Keratinocyte (primary cell): ENCODE data around the gene LMO3. TPM values are rescaled to one million over a fixed set of nuclear protein-coding genes. Genes with fewer than 3 reads are reported as not detected.

ENCODE experiments used
- DNase-seq: peaks from one replicate; pipeline ENCODE4 v3.0.0-alpha.2; 2011; ENCODE audit warnings: low read depth, missing footprints, low spot score
- FAIRE-seq: peaks from 2 replicates; lab custom pipeline; 2011; peaks lifted over from hg19 to GRCh38; lab: Jason Lieb, UNC
- H2AFZ ChIP-seq: 2 replicates; pipeline ENCODE4 v1.6.0; 2012; ENCODE audit warnings: low read length, control low read depth, inconsistent platforms; ENCODE audit not compliant: control insufficient read depth
- H3K27ac ChIP-seq: 2 replicates; pipeline ENCODE4 v1.5.1; 2011; ENCODE audit warnings: low read length; ENCODE audit not compliant: control insufficient read depth, insufficient read depth
- H3K27me3 ChIP-seq: 3 replicates; pipeline ENCODE4 v1.6.0; 2011; ENCODE audit warnings: low read length; ENCODE audit not compliant: control insufficient read depth, insufficient read depth; ENCODE audit errors: extremely low read depth
- H3K36me3 ChIP-seq, 2 experiments: 2 replicates in 1 of 2; 3 replicates in 1 of 2; pipeline ENCODE4 v1.5.1; 2011; ENCODE audit warnings: low read length in 2 of 2, mild to moderate bottlenecking in 1 of 2; ENCODE audit not compliant: control insufficient read depth in 2 of 2, insufficient read depth in 2 of 2; ENCODE audit errors: extremely low read depth in 1 of 2
- H3K4me1 ChIP-seq: 3 replicates; pipeline ENCODE4 v1.5.1; 2011; ENCODE audit warnings: low read length; ENCODE audit not compliant: control insufficient read depth, insufficient read depth; ENCODE audit errors: extremely low read depth
- H3K4me2 ChIP-seq: 3 replicates; pipeline ENCODE4 v1.6.0; 2011; ENCODE audit warnings: low read depth, low read length; ENCODE audit not compliant: control insufficient read depth, insufficient read depth; ENCODE audit errors: extremely low read depth
- H3K4me3 ChIP-seq, 3 experiments: fragments of 200-600 bp in 1 of 3; sonication (generic) in 1 of 3; 2 replicates in 2 of 3; 3 replicates in 1 of 3; pipeline ENCODE4 v1.5.1; 2011 to 2016; ENCODE audit warnings: low read length in 3 of 3, mild to moderate bottlenecking in 3 of 3, control low read depth in 2 of 3, inconsistent platforms in 1 of 3, low read depth in 1 of 3, mixed read lengths in 1 of 3, mixed run types in 1 of 3, moderate library complexity in 1 of 3; ENCODE audit not compliant: control insufficient read depth in 2 of 3, insufficient read depth in 2 of 3; ENCODE audit errors: extremely low read depth in 1 of 3
- H3K79me2 ChIP-seq: 2 replicates; pipeline ENCODE4 v1.6.0; 2012; ENCODE audit warnings: low read length; ENCODE audit not compliant: control insufficient read depth, insufficient read depth
- H3K9ac ChIP-seq: 3 replicates; pipeline ENCODE4 v1.6.0; 2011; ENCODE audit warnings: low read length; ENCODE audit not compliant: control insufficient read depth, insufficient read depth; ENCODE audit errors: extremely low read depth
- H3K9me1 ChIP-seq: 3 replicates; pipeline ENCODE4 v1.6.0; 2011; ENCODE audit warnings: low read length; ENCODE audit not compliant: control insufficient read depth, insufficient read depth; ENCODE audit errors: extremely low read depth
- H3K9me3 ChIP-seq: 2 replicates; pipeline ENCODE4 v1.5.1; 2012; ENCODE audit warnings: low read depth, low read length; ENCODE audit not compliant: control insufficient read depth
- H4K20me1 ChIP-seq: 3 replicates; pipeline ENCODE4 v1.6.0; 2011; ENCODE audit warnings: low read length; ENCODE audit not compliant: control insufficient read depth, insufficient read depth; ENCODE audit errors: extremely low read depth
- CTCF ChIP-seq, 3 experiments: IDR thresholded peaks in 1 of 3; conservative IDR thresholded peaks in 1 of 3; optimal IDR thresholded peaks in 1 of 3; 2 replicates in 2 of 3; 3 replicates in 1 of 3; pipeline versions ENCODE3 to v1.5.1; 2011; ENCODE audit warnings: low read length in 3 of 3, mild to moderate bottlenecking in 3 of 3, moderate library complexity in 2 of 3, control low read depth in 1 of 3, inconsistent platforms in 1 of 3; ENCODE audit not compliant: insufficient read depth in 2 of 3; ENCODE audit errors: extremely low read depth in 1 of 3
- EZH2 ChIP-seq: IDR thresholded peaks from one replicate; pipeline ENCODE4 v1.6.1; 2012; ENCODE audit warnings: inconsistent platforms, mild to moderate bottlenecking, low read length, moderate library complexity
- dilution Hi-C: fragments of 300-500 bp; cut with MboI; formaldehyde crosslinking; loops from one replicate; pipeline ENCODE4 v1.7.0; 2020; ENCODE audit warnings: low sequenced_read_pairs; ENCODE audit not compliant: extremely low pct_ligation_motif_present
- polyA plus RNA-seq, 5 experiments: library from polyadenylated mRNA; depleted of rRNA in 3 of 5; stranded (reverse) in 3 of 5; stranded (forward) in 1 of 5; unstranded in 1 of 5; fragments of >200 nt; gene quantifications; 1 replicate in 1 of 5; 2 replicates in 3 of 5; 3 replicates in 1 of 5; pipeline versions ENCODE4 v1.2.1 to v1.2.3, GENCODE V29; 2011 to 2012; ENCODE audit warnings: missing spikeins in 2 of 5, low read depth in 1 of 5, low replicate concordance in 1 of 5

Gene LMO3
- polyA plus RNA-seq, 1 donor (not counting 4 experiments of a cell fraction or from before 2014, with no cell fraction given) = not detected

DNA sequence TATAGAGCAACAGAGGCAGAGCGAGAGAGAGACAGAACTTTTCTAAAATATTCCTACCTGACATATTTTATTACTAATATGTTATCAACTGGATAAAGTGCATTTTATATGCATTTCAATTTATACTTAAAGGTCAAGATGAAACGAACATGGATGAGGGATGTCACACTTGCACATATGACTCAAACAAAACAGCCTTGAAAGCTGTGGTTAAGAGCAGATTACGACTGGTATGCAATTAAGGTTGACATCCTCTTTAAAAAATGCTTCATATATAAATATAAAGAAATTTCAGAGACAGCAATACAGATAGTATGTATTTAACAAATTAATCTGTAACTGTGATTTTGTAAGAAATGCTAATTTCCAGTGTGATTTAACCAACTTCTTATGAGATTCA lies 52.5 kb downstream of the LMO3 start:
- DNase-seq (no peak), FAIRE-seq (no peak)
- Histone ChIP-seq H2AFZ (no peak overlapping the region), H3K4me2 (no peak overlapping the region), H3K27me3 (no peaks in the 10 kb centered on the region), H3K9ac (no peak overlapping the region), H3K27ac (no peak overlapping the region), H3K4me3 (no peak overlapping the region), H3K4me1 (no peaks in the 10 kb centered on the region), H3K36me3 (no peaks in the 10 kb centered on the region), H4K20me1 (no peaks in the 10 kb centered on the region), H3K9me3 (no peaks in the 10 kb centered on the region), H3K79me2 (no peaks in the 10 kb centered on the region), H3K9me1 (no peaks in the 10 kb centered on the region)
- TF ChIP-seq EZH2 = no peak
- no peak for TF ChIP-seq CTCF (optimal IDR thresholded peaks at IDR 0.05 in 1 of 3, IDR thresholded peaks at IDR 0.05 in 1 of 3, conservative IDR thresholded peaks at IDR 0.05 in 1 of 3; ENCODE audit: extremely low read depth in 1 of 3, insufficient read depth in 2 of 3, low read length in 3 of 3)
- dilution Hi-C loops = no loop called here

DNA sequence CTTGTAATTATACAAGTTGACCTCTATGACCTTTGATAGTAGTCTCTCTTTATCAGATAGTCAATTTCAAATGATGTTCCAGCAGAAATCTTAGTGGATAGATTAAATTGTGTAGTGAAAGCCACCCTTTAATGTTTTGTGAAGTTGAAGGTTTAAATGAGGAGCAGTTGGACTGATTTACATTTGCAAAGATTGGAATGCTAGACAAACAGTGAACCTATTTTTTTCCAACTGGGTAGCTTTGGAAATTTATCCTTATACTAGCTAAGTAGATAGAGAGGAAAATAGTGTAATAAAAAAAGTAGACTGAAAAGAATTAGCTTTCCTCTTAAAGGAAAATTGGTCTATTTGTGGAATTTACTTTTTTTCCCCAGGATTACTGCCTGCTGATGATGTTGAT lies 53.7 kb downstream of the LMO3 start:
- Histone ChIP-seq H3K27me3 (no peaks in the 10 kb centered on the region), H3K9ac (no peak overlapping the region), H3K4me3 (no peak overlapping the region), H3K9me1 (no peaks in the 10 kb centered on the region), H3K4me1 (no peaks in the 10 kb centered on the region), H3K79me2 (no peaks in the 10 kb centered on the region), H2AFZ (no peak overlapping the region), H3K9me3 (no peaks in the 10 kb centered on the region), H3K36me3 (no peaks in the 10 kb centered on the region), H4K20me1 (no peaks in the 10 kb centered on the region), H3K27ac (no peak overlapping the region), H3K4me2 (no peak overlapping the region)
- TF ChIP-seq EZH2 (no peak), CTCF (optimal IDR thresholded peaks at IDR 0.05 in 1 of 3, IDR thresholded peaks at IDR 0.05 in 1 of 3, conservative IDR thresholded peaks at IDR 0.05 in 1 of 3; ENCODE audit: extremely low read depth in 1 of 3, insufficient read depth in 2 of 3, low read length in 3 of 3) (no peak)
- FAIRE-seq = no peak
- no peak for DNase-seq
- dilution Hi-C loops = no loop called here
